ENCODE measurements around the gene PITPNC1.

The PITPNC1 gene

DNA sequence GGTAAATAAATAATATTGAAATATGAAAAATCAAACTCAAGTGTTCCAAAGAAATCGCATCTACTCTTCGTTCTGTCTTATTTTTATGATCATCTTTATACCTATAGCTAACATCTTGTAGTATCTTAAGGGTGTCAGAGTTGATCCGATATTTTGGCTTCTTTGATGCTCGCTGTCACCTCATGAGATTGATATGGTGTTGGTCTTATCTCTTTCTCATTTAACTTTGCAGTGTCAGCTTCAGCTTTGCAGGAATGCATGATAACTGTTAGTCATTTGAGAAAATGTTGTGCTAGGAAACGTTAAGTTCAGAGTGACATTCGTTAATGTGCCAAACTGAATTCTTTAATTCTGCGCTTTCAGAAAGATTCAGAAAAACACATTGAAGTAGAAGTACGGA lies 360.1 kb downstream of the PITPNC1 start:
- H3K27me3 ChIP-seq (ENCODE audit: insufficient read depth, low read length), result no peaks in the 10 kb centered on the region
- no peaks in the 10 kb centered on the region for H3K4me1 ChIP-seq (ENCODE audit: insufficient read depth, low read length, severe bottlenecking)
- no peak overlapping the region for H3K4me3 ChIP-seq (ENCODE audit: low read depth, low read length, poor library complexity, severe bottlenecking)
- H2AFZ ChIP-seq (ENCODE audit: low read length), result no peak overlapping the region
- H3K4me2 ChIP-seq (ENCODE audit: low read length), result no peak overlapping the region
- 0 out of 2 replicates have a peak, but pooled peaks cover 2% of the 10 kb centered on the region for H4K20me1 ChIP-seq (ENCODE audit: insufficient read depth, low read length)
- H3K9me3 ChIP-seq (ENCODE audit: low read length), result no peaks in the 10 kb centered on the region
- peaks cover 95% of the 10 kb centered on the region for H3K36me3 ChIP-seq (ENCODE audit: insufficient read depth, low read length)
- H3F3A ChIP-seq (ENCODE audit: insufficient read depth, low read length), result no peaks in the 10 kb centered on the region
- TF ChIP-seq CTCF (IDR thresholded peaks at IDR 0.05; ENCODE audit: low read length), result no peak
- TF ChIP-seq EZH2 (IDR thresholded peaks at IDR 0.05; ENCODE audit: borderline replicate concordance, low read length), result no peak
- no peaks in the 10 kb centered on the region for H3K9me2 ChIP-seq (ENCODE audit: low read depth, low read length)
- no peaks in the 10 kb centered on the region for H3K79me2 ChIP-seq (ENCODE audit: insufficient read depth, low read length)
- no peak overlapping the region for H3K27ac ChIP-seq (ENCODE audit: low read depth, low read length, poor library complexity, severe bottlenecking)
- H3K9ac ChIP-seq (ENCODE audit: low read length), result no peak overlapping the region

GRCh38 chr17:67742025-67742424 lies 364.9 kb downstream of the PITPNC1 start:
- Histone ChIP-seq H3F3A (ENCODE audit: insufficient read depth, low read length) (no peaks in the 10 kb centered on the region), H3K4me1 (ENCODE audit: insufficient read depth, low read length, severe bottlenecking) (no peaks in the 10 kb centered on the region), H3K36me3 (ENCODE audit: insufficient read depth, low read length) (peaks cover 92% of the 10 kb centered on the region), H2AFZ (ENCODE audit: low read length) (no peak overlapping the region), H3K27me3 (ENCODE audit: insufficient read depth, low read length) (no peaks in the 10 kb centered on the region), H3K27ac (ENCODE audit: low read depth, low read length, poor library complexity, severe bottlenecking) (no peak overlapping the region), H3K9ac (ENCODE audit: low read length) (no peak overlapping the region), H3K4me3 (ENCODE audit: low read depth, low read length, poor library complexity, severe bottlenecking) (no peak overlapping the region), H3K4me2 (ENCODE audit: low read length) (no peak overlapping the region), H3K79me2 (ENCODE audit: insufficient read depth, low read length) (no peaks in the 10 kb centered on the region), H4K20me1 (ENCODE audit: insufficient read depth, low read length) (no peaks in the 10 kb centered on the region), H3K9me2 (ENCODE audit: low read depth, low read length) (no peaks in the 10 kb centered on the region), H3K9me3 (ENCODE audit: low read length) (no peaks in the 10 kb centered on the region)
- TF ChIP-seq CTCF (IDR thresholded peaks at IDR 0.05; ENCODE audit: low read length) (no peak), EZH2 (IDR thresholded peaks at IDR 0.05; ENCODE audit: borderline replicate concordance, low read length) (no peak)

Data from OCI-LY1 (cell line).